ENCODE measurements around the gene AZGP1.
"Not testable (repeated sequence)": the region's sequence is repeated elsewhere in the genome, so short reads cannot be mapped to it uniquely, and the experiment has no call there.

The AZGP1 gene

GRCh38 chr7:99949645-99950228 lies 26.1 kb downstream of the AZGP1 start:
- DNase-seq: no peak

- DNase-seq: no peak
Measured at GRCh38 chr7:99947608-99948007, 28.2 kb downstream of the AZGP1 start.

GRCh38 chr7:99944497-99945070 lies 31.2 kb downstream of the AZGP1 start:
- no peak for DNase-seq

GRCh38 chr7:99943641-99944496 lies 32.0 kb downstream of the AZGP1 start:
- no peak for DNase-seq

- DNase-seq: no peak
Measured at GRCh38 chr7:99938296-99938695, 37.5 kb downstream of the AZGP1 start.

GRCh38 chr7:99935009-99935408 lies 40.8 kb downstream of the AZGP1 start:
- DNase-seq: not testable (repeated sequence)

- DNase-seq: no peak
Measured at GRCh38 chr7:99930376-99930775, 45.5 kb downstream of the AZGP1 start.

- no peak for DNase-seq
Measured at GRCh38 chr7:99929730-99930053, 46.1 kb downstream of the AZGP1 start.

- peak in 1 of 2 donors; percentile 23 for DNase-seq
Measured at GRCh38 chr7:99928994-99929729, 46.7 kb downstream of the AZGP1 start, which contains the start of gene GJC3. TSS of gene GJC3 (minus strand) at chr7:99929620. CDS start at chr7:99929620, 0 bp downstream.

- DNase-seq: no peak
Measured at GRCh38 chr7:99928188-99928587, 47.6 kb downstream of the AZGP1 start.

GRCh38 chr7:99927536-99927935 lies 48.3 kb downstream of the AZGP1 start:
- DNase-seq: no peak

GRCh38 chr7:99926321-99926720 lies 49.5 kb downstream of the AZGP1 start:
- DNase-seq: no peak

GRCh38 chr7:99923200-99923599 lies 52.6 kb downstream of the AZGP1 start:
- no peak for DNase-seq

- no peak for DNase-seq
Measured at GRCh38 chr7:99920149-99920548, 55.7 kb downstream of the AZGP1 start.

- DNase-seq: no peak
Measured at GRCh38 chr7:99919814-99920112, 56.1 kb downstream of the AZGP1 start.

- peak; percentile 82 to 86 for DNase-seq
Measured at GRCh38 chr7:99918959-99919813, 56.6 kb downstream of the AZGP1 start, which contains the start of gene TRIM4. TSS of gene TRIM4 (minus strand) at chr7:99919530. CDS start at chr7:99919401, 129 bp downstream.

All from activated CD4-positive, alpha-beta T cell treated with anti-CD3 and anti-CD28 coated beads for 4 hours (primary cell).